A549 (cell line): Measurements from ENCODE around the gene CACNA1G. TPM values are rescaled to one million over a fixed set of nuclear protein-coding genes. Genes with fewer than 3 reads are reported as not detected.

Source experiments
- BHLHE40 ChIP-seq: IDR thresholded peaks from 2 replicates; pipeline ENCODE4 v1.6.1; 2012; ENCODE audit warnings: low read depth, low read length, inconsistent platforms
- CBX8 ChIP-seq: fragments of 200-600 bp; sonication (generic); IDR thresholded peaks from 2 replicates; pipeline ENCODE4 v1.6.1; 2016
- CEBPB ChIP-seq, 2 experiments: fragments of >200 bp in 1 of 2; sonication (Bioruptor Twin) in 1 of 2; formaldehyde crosslinking in 1 of 2; IDR thresholded peaks; 2 replicates each; pipeline ENCODE4 v1.6.1; 2012 to 2016
- EHF ChIP-seq: fragments of 250-450 bp; sonication (Bioruptor Pico); IDR thresholded peaks from 2 replicates; pipeline ENCODE4 v1.5.0; 2020; ENCODE audit warnings: mild to moderate bottlenecking
- ELK1 ChIP-seq: fragments of 150-350 bp; IDR thresholded peaks from 2 replicates; pipeline ENCODE4 v1.6.1; 2014; ENCODE audit warnings: low read depth, mild to moderate bottlenecking, low read length
- EP300 ChIP-seq, 2 experiments: fragments of >200 bp; sonication (Bioruptor Twin); formaldehyde crosslinking; IDR thresholded peaks; 2 replicates in 1 of 2; 3 replicates in 1 of 2; pipeline ENCODE4 v1.6.1; 2016 to 2017
- ESRRA ChIP-seq: fragments of 150-350 bp; IDR thresholded peaks from 2 replicates; pipeline ENCODE4 v1.6.1; 2014; ENCODE audit warnings: mild to moderate bottlenecking, low read length, borderline replicate concordance
- FOSB ChIP-seq: fragments of 250-450 bp; sonication (Bioruptor Pico); IDR thresholded peaks from 2 replicates; pipeline ENCODE4 v1.5.0; 2020; ENCODE audit warnings: mild to moderate bottlenecking, moderate library complexity
- FOSL2 ChIP-seq, 2 experiments: fragments of 450-650 bp in 1 of 2; fragments of >200 bp in 1 of 2; sonication (Bioruptor Twin) in 1 of 2; formaldehyde crosslinking; IDR thresholded peaks; 2 replicates each; pipeline versions ENCODE4 v1.5.0 to v1.6.1; 2016 to 2020; ENCODE audit warnings: mild to moderate bottlenecking in 1 of 2, moderate library complexity in 1 of 2
- FOXS1 ChIP-seq: fragments of 250-450 bp; sonication (Bioruptor Pico); IDR thresholded peaks from 2 replicates; pipeline ENCODE4 v1.5.0; 2020; ENCODE audit warnings: mild to moderate bottlenecking, moderate library complexity
- HDAC2 ChIP-seq: fragments of 200-600 bp; sonication (generic); IDR thresholded peaks from 2 replicates; pipeline ENCODE4 v1.6.1; 2016
- HES2 ChIP-seq: fragments of >200 bp; sonication (Bioruptor Twin); formaldehyde crosslinking; IDR thresholded peaks from 2 replicates; pipeline ENCODE4 v1.6.1; 2016
- HEYL ChIP-seq: fragments of 250-450 bp; sonication (Bioruptor Pico); IDR thresholded peaks from 2 replicates; pipeline ENCODE4 v1.8.0; 2021; ENCODE audit warnings: mild to moderate bottlenecking, moderate library complexity
- HMGXB4 ChIP-seq: fragments of 250-450 bp; sonication (Bioruptor Pico); IDR thresholded peaks from 2 replicates; pipeline ENCODE4 v1.5.0; 2021; ENCODE audit warnings: mild to moderate bottlenecking, moderate library complexity, borderline replicate concordance
- KDM5A ChIP-seq: fragments of 200-600 bp; sonication (generic); IDR thresholded peaks from 2 replicates; pipeline ENCODE4 v1.6.1; 2016; ENCODE audit warnings: antibody characterized with exemption, mild to moderate bottlenecking
- MAX ChIP-seq: IDR thresholded peaks from 2 replicates; pipeline ENCODE4 v1.6.1; 2012
- MYC ChIP-seq: IDR thresholded peaks from 2 replicates; pipeline ENCODE4 v1.6.1; 2012; ENCODE audit warnings: mild to moderate bottlenecking, inconsistent platforms, low read length, improper control_type of control experiment, borderline replicate concordance
- NFE2L2 ChIP-seq: fragments of 150-350 bp; conservative IDR thresholded peaks from 2 replicates; pipeline ENCODE4 v1.6.1; 2014; ENCODE audit warnings: low read length
- NR3C1 ChIP-seq: fragments of >200 bp; sonication (Bioruptor Twin); formaldehyde crosslinking; IDR thresholded peaks from 3 replicates; pipeline ENCODE4 v1.6.1; 2017
- POLR2AphosphoS2 ChIP-seq: conservative IDR thresholded peaks from 2 replicates; pipeline ENCODE4 v1.6.1; 2012; ENCODE audit warnings: low read length, improper control_type of control experiment, inconsistent platforms
- RAD21 ChIP-seq, 2 experiments: fragments of >200 bp in 1 of 2; sonication (Bioruptor Twin) in 1 of 2; formaldehyde crosslinking in 1 of 2; IDR thresholded peaks in 1 of 2; conservative IDR thresholded peaks in 1 of 2; 2 replicates in 1 of 2; 3 replicates in 1 of 2; pipeline ENCODE4 v1.6.1; 2012 to 2018; ENCODE audit warnings: inconsistent platforms in 1 of 2
- RCOR1 ChIP-seq: fragments of 150-350 bp; IDR thresholded peaks from 2 replicates; pipeline ENCODE4 v1.6.1; 2014; ENCODE audit warnings: antibody characterized with exemption, low read length, low read depth
- REST ChIP-seq: fragments of 200-600 bp; sonication (generic); IDR thresholded peaks from 2 replicates; pipeline ENCODE4 v1.6.1; 2016; ENCODE audit warnings: antibody characterized with exemption, mild to moderate bottlenecking, moderate library complexity
- RNF2 ChIP-seq: fragments of 200-600 bp; sonication (generic); IDR thresholded peaks from 2 replicates; pipeline ENCODE4 v1.6.1; 2016; ENCODE audit warnings: low read depth, mild to moderate bottlenecking, antibody characterized with exemption, moderate library complexity, borderline replicate concordance
- SREBF2 ChIP-seq: fragments of 450-650 bp; IDR thresholded peaks from 2 replicates; pipeline ENCODE4 v1.6.1; 2014; ENCODE audit warnings: mild to moderate bottlenecking, moderate library complexity
- TP53 ChIP-seq: fragments of 250-450 bp; sonication (Bioruptor Pico); IDR thresholded peaks from 2 replicates; pipeline ENCODE4 v1.5.0; 2021; ENCODE audit warnings: mild to moderate bottlenecking, moderate library complexity
- ZFP36 ChIP-seq: fragments of 450-650 bp; IDR thresholded peaks from 2 replicates; pipeline ENCODE4 v1.6.1; 2014; ENCODE audit warnings: borderline replicate concordance; ENCODE audit not compliant: partially characterized antibody
- polyA plus RNA-seq, 4 experiments: library from polyadenylated mRNA; depleted of rRNA in 3 of 4; stranded (reverse); fragments of >200 nt; fragmentation: RNase III in 1 of 4; extraction: RNeasy Plus Mini Kit Qiagen cat#74134 plus additional on column Dnase treatment in 1 of 4; gene quantifications; 2 replicates in 3 of 4; 3 replicates in 1 of 4; pipeline ENCODE4 v1.2.3, GENCODE V29; 2011 to 2017
- TF ChIP-seq, protein P1 (sequence below): fragments of 450-650 bp; IDR thresholded peaks from 2 replicates; pipeline ENCODE4 v1.6.1; 2014; ENCODE audit warnings: antibody characterized with exemption
- TF ChIP-seq, protein P2 (sequence below): IDR thresholded peaks from 2 replicates; pipeline ENCODE4 v1.6.1; 2012; ENCODE audit warnings: low read depth, borderline replicate concordance
- TF ChIP-seq, protein P3 (sequence below): fragments of 250-450 bp; sonication (Bioruptor Pico); IDR thresholded peaks from 2 replicates; pipeline ENCODE4 v1.5.0; 2020; ENCODE audit warnings: low read depth, mild to moderate bottlenecking, moderate library complexity

The CACNA1G gene
- polyA plus RNA-seq, 2 of the 4 experiments (the other 2 are of a cell fraction): 4.0 to 8.9 TPM

- TF ChIP-seq HEYL (CRISPR knock-in tag) (peak; percentile 71), RNF2 (no peak), RCOR1 (no peak), NFE2L2 (no peak), FOSL2 (IDR thresholded peaks at IDR 0.05) (no peak), FOSL2 (CRISPR knock-in tag; IDR thresholded peaks at IDR 0.05) (peak; percentile 56), BHLHE40 (no peak), MAX (peak; percentile 93), HMGXB4 (CRISPR knock-in tag) (peak; percentile 20; the same call in 1 of the 2 replicates), POLR2AphosphoS2 (no peak), ELK1 (no peak), CEBPB (IDR thresholded peaks at IDR 0.05) (peak; percentile 83 to 90), HDAC2 (no peak), EHF (CRISPR knock-in tag) (peak; percentile 94), EP300 (IDR thresholded peaks at IDR 0.05) (peak; percentile 49 to 64; a peak in 2 of 5 replicates), KDM5A (no peak), HES2 (no peak), FOXS1 (peak; percentile 73; the same call in 1 of the 2 replicates), ESRRA (no peak), MYC (no peak), TP53 (CRISPR knock-in tag) (no peak; the same call in 1 of the 2 replicates), NR3C1 (no peak), REST (no peak), RAD21 (conservative IDR thresholded peaks at IDR 0.05 in 1 of 2, IDR thresholded peaks at IDR 0.05 in 1 of 2) (peak in 1 of 2 experiments; percentile 2; a peak in 2 of 5 replicates), ZFP36 (no peak), CBX8 (no peak), SREBF2 (no peak), FOSB (CRISPR knock-in tag) (peak; percentile 88; the same call in 1 of the 2 replicates)
- TF ChIP-seq, protein P1, sequence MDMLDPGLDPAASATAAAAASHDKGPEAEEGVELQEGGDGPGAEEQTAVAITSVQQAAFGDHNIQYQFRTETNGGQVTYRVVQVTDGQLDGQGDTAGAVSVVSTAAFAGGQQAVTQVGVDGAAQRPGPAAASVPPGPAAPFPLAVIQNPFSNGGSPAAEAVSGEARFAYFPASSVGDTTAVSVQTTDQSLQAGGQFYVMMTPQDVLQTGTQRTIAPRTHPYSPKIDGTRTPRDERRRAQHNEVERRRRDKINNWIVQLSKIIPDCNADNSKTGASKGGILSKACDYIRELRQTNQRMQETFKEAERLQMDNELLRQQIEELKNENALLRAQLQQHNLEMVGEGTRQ: no peak
- TF ChIP-seq, protein P2, sequence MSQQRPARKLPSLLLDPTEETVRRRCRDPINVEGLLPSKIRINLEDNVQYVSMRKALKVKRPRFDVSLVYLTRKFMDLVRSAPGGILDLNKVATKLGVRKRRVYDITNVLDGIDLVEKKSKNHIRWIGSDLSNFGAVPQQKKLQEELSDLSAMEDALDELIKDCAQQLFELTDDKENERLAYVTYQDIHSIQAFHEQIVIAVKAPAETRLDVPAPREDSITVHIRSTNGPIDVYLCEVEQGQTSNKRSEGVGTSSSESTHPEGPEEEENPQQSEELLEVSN: peak; percentile 83
- TF ChIP-seq, protein P3, sequence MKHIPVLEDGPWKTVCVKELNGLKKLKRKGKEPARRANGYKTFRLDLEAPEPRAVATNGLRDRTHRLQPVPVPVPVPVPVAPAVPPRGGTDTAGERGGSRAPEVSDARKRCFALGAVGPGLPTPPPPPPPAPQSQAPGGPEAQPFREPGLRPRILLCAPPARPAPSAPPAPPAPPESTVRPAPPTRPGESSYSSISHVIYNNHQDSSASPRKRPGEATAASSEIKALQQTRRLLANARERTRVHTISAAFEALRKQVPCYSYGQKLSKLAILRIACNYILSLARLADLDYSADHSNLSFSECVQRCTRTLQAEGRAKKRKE (CRISPR knock-in tag): peak; percentile 98
Measured at GRCh38 chr17:50660042-50660886, 99.7 kb downstream of the CACNA1G start (continued).
